ENCODE measurements around the gene PTPN11.

Gene PTPN11

GRCh38 chr12:112543751-112544150 is 125.0 kb downstream of the PTPN11 start:
- no peak for TF ChIP-seq CTCF (conservative IDR thresholded peaks at IDR 0.05; ENCODE audit: low read depth, low read length)
- H3K4me3 ChIP-seq (ENCODE audit: low read length): no peak overlapping the region
- DNase-seq (ENCODE audit: low read depth): no peak

- no peak for TF ChIP-seq CTCF (conservative IDR thresholded peaks at IDR 0.05; ENCODE audit: low read depth, low read length)
- no peak overlapping the region for H3K4me3 ChIP-seq (ENCODE audit: low read length)
- no peak for DNase-seq (ENCODE audit: low read depth)
These were observed 127.6 kb downstream of the PTPN11 start for GRCh38 chr12:112546339-112546738.

GRCh38 chr12:112546996-112547395 is 128.2 kb downstream of the PTPN11 start:
- no peak overlapping the region for H3K4me3 ChIP-seq (ENCODE audit: low read length)
- no peak for TF ChIP-seq CTCF (conservative IDR thresholded peaks at IDR 0.05; ENCODE audit: low read depth, low read length)
- no peak for DNase-seq (ENCODE audit: low read depth)

- no peak for TF ChIP-seq CTCF (conservative IDR thresholded peaks at IDR 0.05; ENCODE audit: low read depth, low read length)
- no peak for DNase-seq (ENCODE audit: low read depth)
- H3K4me3 ChIP-seq (ENCODE audit: low read length): no peak overlapping the region
These were observed 130.3 kb downstream of the PTPN11 start for GRCh38 chr12:112549031-112549430.

- no peak overlapping the region for H3K4me3 ChIP-seq (ENCODE audit: low read length)
- TF ChIP-seq CTCF (conservative IDR thresholded peaks at IDR 0.05; ENCODE audit: low read depth, low read length): no peak
- DNase-seq (ENCODE audit: low read depth): no peak
These were observed 132.9 kb downstream of the PTPN11 start for GRCh38 chr12:112551681-112552080.

GRCh38 chr12:112555621-112556233 is 137.0 kb downstream of the PTPN11 start:
- H3K4me3 ChIP-seq (ENCODE audit: low read length): no peak overlapping the region
- no peak for TF ChIP-seq CTCF (conservative IDR thresholded peaks at IDR 0.05; ENCODE audit: low read depth, low read length)
- no peak for DNase-seq (ENCODE audit: low read depth)

- no peak for DNase-seq (ENCODE audit: low read depth)
- TF ChIP-seq CTCF (conservative IDR thresholded peaks at IDR 0.05; ENCODE audit: low read depth, low read length): no peak
- no peak overlapping the region for H3K4me3 ChIP-seq (ENCODE audit: low read length)
These were observed 139.3 kb downstream of the PTPN11 start for GRCh38 chr12:112557951-112558630.
